Calu3 (cell line): ENCODE measurements around the gene ARX. TPM values are rescaled to one million over a fixed set of nuclear protein-coding genes. Genes with fewer than 3 reads are reported as not detected.

Source experiments
- BruUV-seq: library from RNA; stranded (reverse); fragments of 400-500 nt; replicated peaks from 2 replicates; lab custom pipeline; 2021; lab: Mats Ljungman, UMichigan
- CTCF ChIA-PET: fragments of 300-600 bp; sonication (Branson Sonifier 250); formaldehyde crosslinking; loops from one replicate; lab custom pipeline; 2022; ENCODE audit warnings: antibody characterized with exemption; lab: Charles Lee
- DNase-seq: peaks from one replicate; pipeline ENCODE4 v3.0.0; 2022
- H3K27ac Mint-ChIP-seq: one replicate; pipeline ENCODE4 v1.8.0; 2022; ENCODE audit warnings: mixed read lengths; ENCODE audit not compliant: unreplicated experiment
- H3K27me3 Mint-ChIP-seq: one replicate; pipeline ENCODE4 v1.8.0; 2022; ENCODE audit warnings: mixed read lengths; ENCODE audit not compliant: unreplicated experiment
- H3K36me3 Mint-ChIP-seq: one replicate; pipeline ENCODE4 v1.8.0; 2022; ENCODE audit warnings: mild to moderate bottlenecking, moderate library complexity, mixed read lengths; ENCODE audit not compliant: insufficient read depth, unreplicated experiment
- H3K4me1 Mint-ChIP-seq: one replicate; pipeline ENCODE4 v1.8.0; 2022; ENCODE audit warnings: mild to moderate bottlenecking, low read depth, mixed read lengths; ENCODE audit not compliant: unreplicated experiment
- H3K4me3 Mint-ChIP-seq: one replicate; pipeline ENCODE4 v1.8.0; 2022; ENCODE audit warnings: mild to moderate bottlenecking, low read depth, moderate library complexity, mixed read lengths; ENCODE audit not compliant: unreplicated experiment
- H3K9me3 Mint-ChIP-seq: one replicate; pipeline ENCODE4 v1.8.0; 2022; ENCODE audit warnings: low read depth, mixed read lengths; ENCODE audit not compliant: unreplicated experiment
- CTCF ChIP-seq: fragments of 200-600 bp; IDR thresholded peaks from one replicate; pipeline ENCODE4 v1.8.0; 2022; ENCODE audit warnings: antibody characterized with exemption; ENCODE audit not compliant: unreplicated experiment
- intact Hi-C: fragments of 100-400 bp; cut with micrococcal nuclease; formaldehyde crosslinking; loops from one replicate; pipeline ENCODE4 v1.10.0; 2022; ENCODE audit not compliant: unreplicated experiment
- total RNA-seq: library from RNA; stranded (reverse); gene quantifications from 2 replicates; pipeline ENCODE4 v1.2.3, GENCODE V29; 2022

Gene ARX
- total RNA-seq, 1 experiment from 2014 or later: not detected

- Mint-ChIP-seq H3K27ac (no peak overlapping the region), H3K4me3 (no peak overlapping the region), H3K4me1 (peaks cover 31% of the 10 kb centered on the region), H3K9me3 (no peaks in the 10 kb centered on the region), H3K27me3 (no peaks in the 10 kb centered on the region), H3K36me3 (no peaks in the 10 kb centered on the region)
- intact Hi-C loops: no loop called here
- no TSS peak for BruUV-seq
- no peak for DNase-seq
- CTCF ChIA-PET: interaction anchor here (0.6 kb wide), 1 partner anchor 695 kb away, joined by 4 read pairs; no protein-coding TSS in a partner anchor
- no peak for TF ChIP-seq CTCF
Measured at GRCh38 chrX:24956828-24957227, 58.9 kb downstream of the ARX start.

DNA sequence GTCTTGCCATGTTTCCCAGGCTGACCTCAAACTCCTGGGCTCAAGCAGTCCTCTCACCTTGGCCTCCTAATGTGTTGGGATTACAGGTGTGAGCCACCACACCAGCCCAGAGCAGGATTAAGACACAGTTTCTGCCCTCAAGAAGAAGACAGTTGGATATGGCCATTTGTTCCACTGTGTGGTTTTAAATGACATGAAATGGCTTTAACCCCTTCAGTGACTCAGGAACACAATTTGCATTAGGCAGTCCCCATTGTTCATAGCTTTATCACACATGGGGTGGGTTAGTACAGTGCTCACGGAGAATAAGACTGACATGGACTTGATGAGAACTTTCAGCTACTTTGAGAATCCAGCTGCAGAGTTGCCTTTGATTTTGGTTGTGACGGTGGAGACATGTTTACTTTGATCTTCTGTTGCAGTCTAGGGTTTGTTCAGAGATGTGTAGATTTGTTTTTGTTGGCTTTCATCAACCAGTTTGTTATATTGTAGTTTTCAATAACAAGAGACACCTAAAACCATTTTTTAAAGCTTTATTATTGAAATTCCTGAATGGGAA is 60.3 kb downstream of the ARX start:
- no TSS peak for BruUV-seq
- H3K4me1 Mint-ChIP-seq: peaks cover 31% of the 10 kb centered on the region
- H3K27ac Mint-ChIP-seq: no peak overlapping the region
- intact Hi-C loops: no loop called here
- no peak overlapping the region for H3K4me3 Mint-ChIP-seq
- no peaks in the 10 kb centered on the region for H3K9me3 Mint-ChIP-seq
- no peaks in the 10 kb centered on the region for H3K27me3 Mint-ChIP-seq
- no peaks in the 10 kb centered on the region for H3K36me3 Mint-ChIP-seq
- CTCF ChIA-PET: no interaction called here
- TF ChIP-seq CTCF: no peak
- no peak for DNase-seq

GRCh38 chrX:24954732-24955131 is 61.0 kb downstream of the ARX start:
- CTCF ChIA-PET: interaction anchor here (0.6 kb wide), 1 partner anchor 308 kb away, joined by 3 read pairs; no protein-coding TSS in a partner anchor
- H3K4me1 Mint-ChIP-seq: peaks cover 31% of the 10 kb centered on the region
- H3K36me3 Mint-ChIP-seq: no peaks in the 10 kb centered on the region

More at GRCh38 chrX:24954732-24955131, 61.0 kb downstream of the ARX start:
- Mint-ChIP-seq H3K9me3 (no peaks in the 10 kb centered on the region), H3K4me3 (no peak overlapping the region), H3K27me3 (no peaks in the 10 kb centered on the region), H3K27ac (no peak overlapping the region)
- intact Hi-C loops: no loop called here
- TF ChIP-seq CTCF: no peak
- no TSS peak for BruUV-seq
- no peak for DNase-seq
